ENCODE data around the gene HERC5.
"Not testable (repeated sequence)": the region's sequence is repeated elsewhere in the genome, so short reads cannot be mapped to it uniquely, and the experiment has no call there.

The HERC5 gene

GRCh38 chr4:88448211-88448765, 8.6 kb upstream of the HERC5 start:
- DNase-seq (ENCODE audit: low read depth): not testable (repeated sequence)

GRCh38 chr4:88448889-88449288, 8.0 kb upstream of the HERC5 start:
- peak; percentile 9 for DNase-seq (ENCODE audit: low read depth)

GRCh38 chr4:88449290-88449689, 7.6 kb upstream of the HERC5 start:
- DNase-seq (ENCODE audit: low read depth): no peak

- DNase-seq (ENCODE audit: low read depth): no peak
These were observed 5.7 kb upstream of the HERC5 start for GRCh38 chr4:88451205-88451604.

GRCh38 chr4:88452912-88453311, 4.0 kb upstream of the HERC5 start:
- no peak for DNase-seq (ENCODE audit: low read depth)

- DNase-seq (ENCODE audit: low read depth): peak; percentile 15
These were observed 586 bp downstream of the HERC5 start for GRCh38 chr4:88457307-88458103.

- DNase-seq (ENCODE audit: low read depth): no peak
These were observed 1.3 kb downstream of the HERC5 start for GRCh38 chr4:88458104-88458740.

GRCh38 chr4:88465653-88466192, 8.8 kb downstream of the HERC5 start:
- DNase-seq (ENCODE audit: low read depth): no peak

- DNase-seq (ENCODE audit: low read depth): no peak
These were observed 10.5 kb downstream of the HERC5 start for GRCh38 chr4:88467392-88467791.

- DNase-seq (ENCODE audit: low read depth): no peak
These were observed 20.4 kb downstream of the HERC5 start for GRCh38 chr4:88477229-88477860.

GRCh38 chr4:88478247-88478646, 21.3 kb downstream of the HERC5 start:
- DNase-seq (ENCODE audit: low read depth): no peak

GRCh38 chr4:88481537-88481936, 24.6 kb downstream of the HERC5 start:
- peak; percentile 14 for DNase-seq (ENCODE audit: low read depth)

GRCh38 chr4:88489100-88489761, 32.3 kb downstream of the HERC5 start:
- no peak for DNase-seq (ENCODE audit: low read depth)

GRCh38 chr4:88497859-88498409, 41.0 kb downstream of the HERC5 start:
- no peak for DNase-seq (ENCODE audit: low read depth)

- no peak for DNase-seq (ENCODE audit: low read depth)
These were observed 46.4 kb downstream of the HERC5 start for GRCh38 chr4:88503344-88503743.

- DNase-seq (ENCODE audit: low read depth): no peak
These were observed 54.3 kb downstream of the HERC5 start for GRCh38 chr4:88511236-88511635.

- DNase-seq (ENCODE audit: low read depth): no peak
These were observed 57.9 kb downstream of the HERC5 start for GRCh38 chr4:88514557-88515511.

GRCh38 chr4:88516746-88517145, 59.8 kb downstream of the HERC5 start:
- DNase-seq (ENCODE audit: low read depth): no peak

- no peak for DNase-seq (ENCODE audit: low read depth)
These were observed 60.9 kb downstream of the HERC5 start for GRCh38 chr4:88517825-88518224.

GRCh38 chr4:88518911-88519310, 62.0 kb downstream of the HERC5 start:
- DNase-seq (ENCODE audit: low read depth): no peak

Measured in EH (cell line).